Effector CD8-positive, alpha-beta T cell (primary cell): Measurements from ENCODE around the gene PIM1.
"Not testable (repeated sequence)": the region's sequence is repeated elsewhere in the genome, so short reads cannot be mapped to it uniquely, and the experiment has no call there.

ENCODE experiments used
- DNase-seq: peaks from one replicate; lab custom pipeline; 2025; lab: John Stamatoyannopoulos, UW

Gene PIM1

GRCh38 chr6:37188962-37189510 is 19.1 kb downstream of the PIM1 start:
- no peak for DNase-seq

GRCh38 chr6:37190159-37190535 is 20.2 kb downstream of the PIM1 start:
- DNase-seq: no peak

GRCh38 chr6:37192666-37193065 is 22.7 kb downstream of the PIM1 start:
- DNase-seq: no peak

GRCh38 chr6:37194886-37195285 is 24.9 kb downstream of the PIM1 start:
- DNase-seq: not testable (repeated sequence)

GRCh38 chr6:37196451-37196850 is 26.5 kb downstream of the PIM1 start:
- DNase-seq: not testable (repeated sequence)

GRCh38 chr6:37200085-37200484 is 30.1 kb downstream of the PIM1 start:
- DNase-seq: no peak

GRCh38 chr6:37201726-37202125 is 31.8 kb downstream of the PIM1 start:
- no peak for DNase-seq

- DNase-seq: no peak
Observed at GRCh38 chr6:37202788-37203491, 33.0 kb downstream of the PIM1 start.

GRCh38 chr6:37204014-37204751 is 34.2 kb downstream of the PIM1 start:
- no peak for DNase-seq

GRCh38 chr6:37205175-37205996 is 35.4 kb downstream of the PIM1 start:
- no peak for DNase-seq

GRCh38 chr6:37205997-37206340 is 36.0 kb downstream of the PIM1 start:
- DNase-seq: no peak

GRCh38 chr6:37206622-37207021 is 36.7 kb downstream of the PIM1 start:
- no peak for DNase-seq

- DNase-seq: peak; percentile 83
Observed at GRCh38 chr6:37207903-37208456, 38.0 kb downstream of the PIM1 start.

GRCh38 chr6:37208793-37209192 is 38.8 kb downstream of the PIM1 start:
- DNase-seq: no peak

GRCh38 chr6:37209461-37210205 is 39.7 kb downstream of the PIM1 start:
- DNase-seq: no peak

GRCh38 chr6:37210313-37210968 is 40.5 kb downstream of the PIM1 start:
- DNase-seq: peak; percentile 63

GRCh38 chr6:37212268-37212667 is 42.3 kb downstream of the PIM1 start:
- DNase-seq: no peak

GRCh38 chr6:37218061-37218460 is 48.1 kb downstream of the PIM1 start:
- no peak for DNase-seq

- no peak for DNase-seq
Observed at GRCh38 chr6:37218511-37218910, 48.6 kb downstream of the PIM1 start.

GRCh38 chr6:37221585-37222124 is 51.7 kb downstream of the PIM1 start:
- no peak for DNase-seq
